Fibroblast of villous mesenchyme (primary cell): ENCODE data around the gene GGTLC3. TPM values are rescaled to one million over a fixed set of nuclear protein-coding genes. Genes with fewer than 3 reads are reported as not detected.
"Not testable (repeated sequence)": the region's sequence is repeated elsewhere in the genome, so short reads cannot be mapped to it uniquely, and the experiment has no call there.

ENCODE experiments used
- DNase-seq: peaks from one replicate; pipeline ENCODE4 v3.0.0-alpha.2; 2010; ENCODE audit warnings: low read depth
- H3K4me3 ChIP-seq: 2 replicates; pipeline ENCODE4 v1.5.1; 2011; ENCODE audit warnings: low read depth, mild to moderate bottlenecking, low read length
- total RNA-seq: library from RNA; depleted of rRNA; stranded (reverse); fragments of >200 nt; gene quantifications from 2 replicates; pipeline ENCODE4 v1.2.3, GENCODE V29; 2012

GGTLC3 gene
- total RNA-seq, 1 donor, result not detected

DNA sequence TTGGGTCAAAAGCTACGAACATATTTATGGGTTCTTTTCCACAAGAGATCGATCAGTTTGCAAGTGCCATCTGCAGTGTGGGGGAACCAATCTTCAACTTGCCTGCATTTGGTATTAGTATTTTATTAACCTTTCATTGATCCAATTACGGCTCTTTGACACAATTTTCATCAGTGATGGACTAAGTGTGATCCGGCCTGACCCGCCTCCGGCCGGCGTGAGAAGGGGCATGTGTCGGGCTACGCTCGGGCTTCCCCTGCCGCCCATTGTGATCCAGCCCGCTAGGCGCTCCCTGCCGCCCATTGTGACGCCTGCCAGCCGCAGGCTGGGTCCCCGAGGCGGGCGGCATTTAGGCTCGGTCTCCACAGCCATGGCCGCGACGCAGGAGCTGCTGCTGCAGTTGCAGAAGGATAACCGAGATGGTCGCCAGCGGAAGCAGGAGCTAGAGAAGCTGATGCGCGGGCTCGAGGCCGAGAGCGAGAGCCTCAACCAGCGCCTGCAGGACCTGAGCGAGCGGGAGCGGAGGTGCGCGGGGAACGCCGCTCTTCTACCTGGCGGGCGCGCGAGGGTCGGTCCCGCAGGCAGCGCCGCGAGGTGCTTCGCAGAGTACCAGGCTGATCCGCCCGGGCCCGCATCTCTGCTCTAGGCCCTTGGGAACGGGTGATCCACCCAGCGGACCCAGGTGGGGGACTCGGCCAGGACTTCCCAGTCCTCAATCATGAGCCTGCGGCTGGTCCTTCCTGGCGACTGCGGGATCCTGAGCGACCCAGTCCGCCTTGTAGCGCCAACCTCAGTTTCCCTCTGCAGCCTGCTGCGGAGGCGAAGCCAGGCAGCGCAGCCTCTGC lies 10.0 kb upstream of the GGTLC3 start, which contains the start of gene TMEM191B:
TSS of gene TMEM191B (plus strand) at position 51 of the 845 bp plus-strand sequence. CDS start at position 230, 179 bp downstream.
- H3K4me3 ChIP-seq, result peak within 1 kb of the TSS; percentile 52
- DNase-seq, result not testable (repeated sequence)

DNA sequence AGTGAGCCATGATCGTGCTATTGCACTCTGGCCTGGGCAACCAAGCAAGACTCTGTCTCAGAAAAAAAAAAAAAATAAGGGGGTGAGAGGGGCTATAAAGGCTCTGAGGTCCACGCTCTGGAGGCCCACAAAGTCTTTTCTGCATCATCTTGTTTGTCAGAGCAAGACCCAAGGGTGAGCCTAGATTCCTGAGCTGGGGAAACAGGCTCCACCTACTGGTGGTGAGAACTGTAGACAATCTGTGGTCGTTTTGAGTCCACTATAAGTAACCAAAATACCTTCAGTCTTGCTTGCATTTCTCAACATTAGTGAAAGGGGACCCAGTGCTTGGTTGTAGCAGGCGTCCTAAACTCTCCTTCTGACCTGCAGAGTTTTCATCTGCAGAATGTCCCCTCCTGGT lies 5.4 kb upstream of the GGTLC3 start:
- not testable (repeated sequence) for H3K4me3 ChIP-seq, DNase-seq

DNA sequence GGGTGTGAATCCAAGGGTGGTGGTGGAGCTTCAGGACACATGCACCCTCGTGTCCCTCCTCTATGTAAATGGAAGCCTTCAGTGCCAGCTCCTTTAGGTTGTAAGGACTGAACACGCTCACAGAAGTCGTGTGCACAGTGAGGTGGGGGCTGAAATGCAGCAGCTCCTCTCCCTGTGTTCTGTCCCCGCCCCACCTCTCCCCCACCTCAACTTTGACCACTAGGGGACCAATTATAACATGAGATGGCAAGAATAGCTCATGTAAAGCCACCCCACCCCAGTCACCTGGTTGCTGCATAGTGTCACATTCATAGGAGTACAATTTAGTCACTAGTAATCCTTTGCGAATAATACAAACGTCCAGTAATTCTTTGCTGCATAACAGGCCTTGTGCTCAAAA lies 4.8 kb upstream of the GGTLC3 start:
- not testable (repeated sequence) for DNase-seq, H3K4me3 ChIP-seq

DNA sequence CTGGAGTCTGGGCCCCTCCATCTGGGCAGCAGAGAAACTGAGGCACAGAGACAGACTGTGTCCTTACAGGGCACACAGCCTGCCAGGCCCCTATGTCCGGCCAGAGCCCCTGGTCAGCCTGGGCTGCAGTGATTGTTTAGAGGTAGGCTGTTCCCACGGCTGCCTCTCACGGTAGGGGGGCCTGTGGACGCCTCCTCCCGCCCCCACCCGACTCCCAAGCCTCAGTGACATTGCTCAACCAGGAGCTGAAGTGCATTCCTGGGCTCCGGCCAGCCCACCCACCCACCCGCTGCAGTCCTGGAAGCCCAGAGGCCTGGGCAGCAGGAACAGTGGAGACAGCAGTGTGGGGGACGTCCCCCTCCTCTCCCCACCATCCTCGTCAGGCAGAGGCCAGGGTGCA lies 4.5 kb downstream of the GGTLC3 start:
- DNase-seq, H3K4me3 ChIP-seq: not testable (repeated sequence)

DNA sequence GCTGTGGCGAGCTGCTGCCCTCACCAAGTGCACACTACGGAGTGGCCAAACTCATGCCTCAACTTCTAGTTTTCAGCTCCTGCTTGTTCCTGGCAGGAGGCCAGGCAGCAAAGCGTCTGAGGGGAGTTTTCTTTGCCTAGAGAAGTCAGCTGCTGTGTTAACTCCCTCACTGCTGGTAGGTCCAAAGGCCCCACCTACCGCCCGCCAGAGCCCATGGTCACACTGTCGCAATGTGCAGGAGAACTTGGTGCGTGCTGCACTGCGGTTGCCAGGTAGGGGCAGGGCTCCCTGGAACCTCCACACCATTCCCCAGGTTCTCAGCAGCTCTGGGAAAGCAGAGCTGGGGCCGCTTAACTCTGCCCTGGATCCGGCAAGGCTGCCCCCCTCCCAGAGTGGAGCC lies 5.6 kb downstream of the GGTLC3 start:
- H3K4me3 ChIP-seq, DNase-seq: not testable (repeated sequence)

DNA sequence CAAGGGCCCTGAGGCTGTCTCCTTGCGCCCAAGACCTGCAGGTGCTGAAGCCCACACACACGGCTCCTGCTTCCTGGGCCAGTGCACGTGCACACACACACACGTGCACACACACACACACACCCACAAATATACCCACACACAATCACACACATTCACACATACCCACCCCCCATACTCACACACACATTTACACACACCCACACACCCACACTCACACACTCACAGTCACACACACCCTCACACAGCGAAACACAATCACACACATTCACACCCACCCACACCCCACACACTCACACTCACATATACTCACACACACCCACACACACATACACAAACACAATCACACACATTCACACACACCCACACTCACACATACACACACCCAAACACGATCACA lies 6.6 kb downstream of the GGTLC3 start:
- not testable (repeated sequence) for DNase-seq

DNA sequence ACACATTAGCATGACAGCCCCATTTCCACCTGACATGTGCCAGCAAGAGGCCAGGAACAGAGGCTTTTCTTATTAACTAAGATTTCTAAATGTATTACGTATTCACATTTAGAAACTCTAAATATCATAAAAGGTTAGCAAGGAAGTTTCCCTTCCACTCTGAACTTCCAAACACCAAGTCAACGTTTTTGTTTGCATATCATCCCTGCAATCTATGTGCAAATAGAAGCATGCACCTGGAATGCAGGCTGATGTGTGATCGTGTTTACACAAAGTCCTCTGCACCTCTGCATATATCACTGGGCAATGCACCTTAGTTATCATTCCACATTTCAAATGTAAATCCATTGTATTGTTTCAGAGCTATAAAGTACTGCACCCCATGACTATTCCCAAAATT lies 21.7 kb downstream of the GGTLC3 start:
- not testable (repeated sequence) for H3K4me3 ChIP-seq, DNase-seq

More for the DNA sequence above, 6.6 kb downstream of the GGTLC3 start:
- not testable (repeated sequence) for H3K4me3 ChIP-seq

Other genes with a start within 250 kb of the GGTLC3 start
- 1.3 and 2.3 TPM in 2 replicates for gene TMEM191B, start 9.6 kb upstream of the GGTLC3 start, total RNA-seq
- 0.64 and 1.3 TPM in 2 replicates for gene RIMBP3, start 93.8 kb upstream of the GGTLC3 start, total RNA-seq